IMR-90 (cell line): ENCODE results near the gene CDCA4. TPM values are rescaled to one million over a fixed set of nuclear protein-coding genes. Genes with fewer than 3 reads are reported as not detected.
A peak's percentile ranks its signal among the peaks of the same experiment; 100 is the strongest.

Experiments
- ATAC-seq: fragments of 200-7000 bp; cut with Tn5 transposase; 2 replicates; pipeline ENCODE4 v1.9.1; 2020; ENCODE audit warnings: low read depth, mild to moderate bottlenecking, moderate library complexity
- BruUV-seq: library from RNA; stranded (reverse); fragments of 400-500 nt; replicated peaks from 2 replicates; lab custom pipeline; 2021; lab: Mats Ljungman, UMichigan
- CTCF ChIA-PET: fragments of 300-600 bp; formaldehyde crosslinking; extraction: SDS; loops from one replicate; lab custom pipeline; 2021; ENCODE audit warnings: antibody characterized with exemption; lab: Yijun Ruan, JAX
- POLR2A ChIA-PET: fragments of 300-600 bp; sonication (Branson Sonifier 250); formaldehyde crosslinking; loops from one replicate; lab custom pipeline; 2022; ENCODE audit warnings: antibody characterized with exemption; ENCODE audit not compliant: unreplicated experiment; lab: Charles Lee
- DNase-seq: peaks from one replicate; pipeline ENCODE4 v3.0.0; 2013
- H2AFZ ChIP-seq: replicated peaks from 2 replicates; pipeline ENCODE3; 2013; ENCODE audit warnings: low read length, mild to moderate bottlenecking; ENCODE audit not compliant: poor library complexity
- H2AK5ac ChIP-seq: 2 replicates; pipeline ENCODE4 v1.6.1; 2013; ENCODE audit warnings: low read depth, low read length, inconsistent platforms
- H2AK9ac ChIP-seq: replicated peaks from 2 replicates; pipeline ENCODE3; 2013; ENCODE audit warnings: mild to moderate bottlenecking, low read depth, low read length, moderate library complexity; ENCODE audit not compliant: poor library complexity
- H2BK120ac ChIP-seq: 2 replicates; pipeline ENCODE4 v1.6.1; 2013; ENCODE audit warnings: low read depth, low read length, inconsistent platforms
- H2BK15ac ChIP-seq: 3 replicates; pipeline ENCODE4 v1.6.1; 2013; ENCODE audit warnings: low read depth, low read length, inconsistent platforms
- H2BK20ac ChIP-seq: 2 replicates; pipeline ENCODE4 v1.6.1; 2013; ENCODE audit warnings: low read depth, mild to moderate bottlenecking, inconsistent platforms, low read length, moderate library complexity
- H2BK5ac ChIP-seq: 2 replicates; pipeline ENCODE4 v1.6.1; 2013; ENCODE audit warnings: mild to moderate bottlenecking, low read depth, low read length, inconsistent platforms; ENCODE audit not compliant: poor library complexity, severe bottlenecking
- H3K14ac ChIP-seq: replicated peaks from 2 replicates; pipeline ENCODE4 v1.6.1; 2013; ENCODE audit warnings: low read depth, low read length, inconsistent platforms
- H3K18ac ChIP-seq: 2 replicates; pipeline ENCODE4 v1.6.1; 2013; ENCODE audit warnings: low read depth, low read length, control low read depth
- H3K23ac ChIP-seq: 2 replicates; pipeline ENCODE4 v1.6.1; 2013; ENCODE audit warnings: low read depth, low read length, inconsistent platforms
- H3K27ac ChIP-seq: 2 replicates; pipeline ENCODE4 v1.5.1; 2013; ENCODE audit warnings: mild to moderate bottlenecking, control low read depth, low read length; ENCODE audit not compliant: insufficient read depth
- H3K27me3 ChIP-seq: 2 replicates; pipeline ENCODE4 v1.6.1; 2013; ENCODE audit warnings: low read length; ENCODE audit not compliant: control insufficient read depth, insufficient read depth
- H3K36me3 ChIP-seq: 2 replicates; pipeline ENCODE4 v1.6.1; 2013; ENCODE audit warnings: low read length, mixed read lengths; ENCODE audit not compliant: control insufficient read depth, insufficient read depth
- H3K4ac ChIP-seq: 2 replicates; pipeline ENCODE4 v1.6.1; 2013; ENCODE audit warnings: low read depth, low read length, inconsistent platforms
- H3K4me1 ChIP-seq: 2 replicates; pipeline ENCODE4 v1.6.1; 2013; ENCODE audit warnings: low read length, mixed read lengths; ENCODE audit not compliant: control insufficient read depth, insufficient read depth
- H3K4me2 ChIP-seq: 2 replicates; pipeline ENCODE4 v1.6.1; 2013; ENCODE audit warnings: low read depth, mild to moderate bottlenecking, control low read depth, low read length, moderate library complexity
- H3K4me3 ChIP-seq: 2 replicates; pipeline ENCODE4 v1.5.1; 2013; ENCODE audit warnings: low read depth, mild to moderate bottlenecking, control low read depth, low read length, moderate library complexity; ENCODE audit not compliant: insufficient read depth
- H3K56ac ChIP-seq: 2 replicates; pipeline ENCODE4 v1.6.1; 2013; ENCODE audit warnings: low read length, inconsistent platforms; ENCODE audit not compliant: insufficient read depth; ENCODE audit errors: extremely low read depth
- H3K79me1 ChIP-seq, 2 experiments: 2 replicates each; pipeline ENCODE4 v1.6.1; 2013; ENCODE audit warnings: low read length in 2 of 2, inconsistent platforms in 1 of 2, low read depth in 1 of 2
- H3K9ac ChIP-seq: 2 replicates; pipeline ENCODE4 v1.6.1; 2013; ENCODE audit warnings: low read depth, low read length, control low read depth
- H3K9me1 ChIP-seq: 2 replicates; pipeline ENCODE4 v1.6.1; 2013; ENCODE audit warnings: low read length, inconsistent platforms; ENCODE audit not compliant: insufficient read depth
- H3K9me3 ChIP-seq: 2 replicates; pipeline ENCODE4 v1.6.1; 2013; ENCODE audit warnings: low read length; ENCODE audit not compliant: control insufficient read depth, insufficient read depth
- H4K20me1 ChIP-seq: 2 replicates; pipeline ENCODE4 v1.6.1; 2013; ENCODE audit warnings: low read length, inconsistent platforms; ENCODE audit not compliant: insufficient read depth
- H4K5ac ChIP-seq: 2 replicates; pipeline ENCODE4 v1.6.1; 2013; ENCODE audit warnings: mild to moderate bottlenecking, low read depth, low read length, control low read depth
- H4K8ac ChIP-seq, 2 experiments: 2 replicates each; pipeline ENCODE4 v1.6.1; 2013; ENCODE audit warnings: low read depth in 2 of 2, low read length in 2 of 2, control low read depth in 1 of 2, inconsistent platforms in 1 of 2
- H4K91ac ChIP-seq: 2 replicates; pipeline ENCODE4 v1.6.1; 2013; ENCODE audit warnings: low read depth, low read length, inconsistent platforms; ENCODE audit not compliant: insufficient read depth
- BHLHE40 ChIP-seq: fragments of 150-350 bp; IDR thresholded peaks from 2 replicates; pipeline ENCODE4 v1.6.1; 2016; ENCODE audit warnings: mild to moderate bottlenecking, low read depth, low read length
- CHD1 ChIP-seq: IDR thresholded peaks from 2 replicates; pipeline ENCODE4 v1.6.1; 2012; ENCODE audit warnings: low read depth, low read length, improper control_type of control experiment
- MAFK ChIP-seq: IDR thresholded peaks from 2 replicates; pipeline ENCODE4 v1.6.1; 2012; ENCODE audit warnings: low read depth, low read length, improper control_type of control experiment
- MXI1 ChIP-seq: IDR thresholded peaks from 2 replicates; pipeline ENCODE4 v1.6.1; 2012; ENCODE audit warnings: low read depth, mild to moderate bottlenecking, low read length, moderate library complexity, borderline replicate concordance
- RFX5 ChIP-seq: IDR thresholded peaks from 2 replicates; pipeline ENCODE4 v1.8.0; 2012; ENCODE audit warnings: low read depth, mild to moderate bottlenecking, low read length, moderate library complexity
- WGBS, 2 experiments: methylation state at CpG; one replicate each; pipeline versions ENCODE4 v1.1.5 to v1.1.7; 2013; ENCODE audit warnings: missing lambda C conversion rate in 2 of 2; ENCODE audit not compliant: insufficient read length in 1 of 2; ENCODE audit errors: extremely low coverage in 2 of 2; 5-methylcytosine and 5-hydroxymethylcytosine counted together
- dilution Hi-C: fragments of 300-500 bp; cut with HindIII; formaldehyde crosslinking; loops from one replicate; pipeline ENCODE4 v1.14.3; 2018; ENCODE audit warnings: low sequenced_read_pairs; ENCODE audit not compliant: unreplicated experiment
- in situ Hi-C: fragments of 300-500 bp; cut with MboI; formaldehyde crosslinking; loops from 3 replicates; pipeline ENCODE4 v1.14.3; 2019; ENCODE audit warnings: low sequenced_read_pairs, inconsistent platforms, mixed read lengths
- intact Hi-C: fragments of 100-400 bp; cut with micrococcal nuclease; formaldehyde crosslinking; loops from 2 replicates; pipeline ENCODE4 v1.10.0; 2022
- polyA plus RNA-seq, 3 experiments: library from polyadenylated mRNA; depleted of rRNA; stranded (reverse); fragments of >200 nt; gene quantifications; 2 replicates each; pipeline ENCODE4 v1.2.3, GENCODE V29; 2012; ENCODE audit warnings: low replicate concordance in 1 of 3
- total RNA-seq: library from RNA; depleted of rRNA; stranded (reverse); fragments of >200 nt; gene quantifications from 2 replicates; pipeline ENCODE4 v1.2.3, GENCODE V29; 2012

The CDCA4 gene
- total and polyA plus RNA-seq, 2 of the 4 experiments (the other 2 are of a cell fraction) = 17.7 to 18.6 TPM

DNA sequence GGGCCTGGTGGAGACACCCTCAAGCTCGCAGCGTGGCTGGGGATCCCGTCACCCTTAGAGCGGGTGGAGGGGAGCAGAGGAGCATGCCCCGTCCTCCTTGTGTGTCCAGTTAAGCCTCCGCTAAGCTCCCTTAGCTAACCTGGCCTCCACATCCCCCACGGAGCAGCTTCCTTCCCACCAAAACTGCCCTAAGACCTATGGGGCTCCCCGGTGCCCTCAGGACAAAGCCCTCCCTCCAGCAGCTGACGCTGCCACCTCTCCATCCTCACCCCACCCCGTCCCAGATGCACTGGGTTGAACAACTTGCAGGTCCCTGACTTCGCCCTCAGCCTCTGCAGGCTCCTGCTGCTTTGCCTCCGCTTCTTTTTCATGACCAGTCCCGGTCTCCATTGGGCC, 46.7 kb downstream of the CDCA4 start:
- H2BK120ac ChIP-seq = peak overlapping the region; percentile 65

More for the DNA sequence above, 46.7 kb downstream of the CDCA4 start:
- WGBS, 2 experiments = 60% methylated on average over 1 of the region's 13 CpGs; no CpG with 5 or more reads in 1 of the 2 experiments
- Histone ChIP-seq H3K27ac (peak overlapping the region; percentile 63), H2BK20ac (peak overlapping the region; percentile 11), H4K91ac (peak overlapping the region; percentile 62), H2BK5ac (peak overlapping the region; percentile 29), H2AK9ac (peak overlapping the region; percentile 52), H4K20me1 (0 out of 2 replicates have a peak, but pooled peaks cover 3% of the 10 kb centered on the region), H3K23ac (peak overlapping the region; percentile 63), H3K27me3 (no peaks in the 10 kb centered on the region), H3K14ac (peak overlapping the region; percentile 67; the same call in 1 of the 2 replicates), H3K4me2 (peak overlapping the region; percentile 81), H3K9me1 (peaks cover 11% of the 10 kb centered on the region), H3K18ac (peak overlapping the region; percentile 13; the same call in 1 of the 2 replicates), H3K4me3 (no peak overlapping the region), H3K9me3 (no peaks in the 10 kb centered on the region), H2AK5ac (peak overlapping the region; percentile 75), H3K4ac (peak overlapping the region; percentile 86), H2BK15ac (peak overlapping the region; percentile 77; the same call in 1 of the 3 replicates), H3K4me1 (peaks cover 37% of the 10 kb centered on the region), H4K8ac (peak overlapping the region; percentile 19 to 81), H4K5ac (peak overlapping the region; percentile 25), H3K79me1 (peaks cover 0 to 16% of the 10 kb centered on the region in 2 experiments; a peak in 1 of 4 replicates), H3K36me3 (no peaks in the 10 kb centered on the region), H3K9ac (peak overlapping the region; percentile 40; the same call in 1 of the 2 replicates), H3K56ac (no peak overlapping the region), H2AFZ (peak overlapping the region; percentile 71)
- CTCF ChIA-PET = interaction anchor here (0.5 to 4.1 kb wide), 4 partner anchors 64 to 72 kb away, joined by 3 to 21 read pairs (median 5); no protein-coding TSS in a partner anchor
- POLR2A ChIA-PET = no interaction called here
- ATAC-seq (no peak), DNase-seq (no peak)
- dilution Hi-C loops (no loop called here), intact Hi-C loops (loop anchor here (2.0 to 5.0 kb wide), 2 partner anchors 42 to 113 kb away; no protein-coding TSS in a partner anchor), in situ Hi-C loops (loop anchor here (5.0 kb wide), 2 partner anchors 37 to 73 kb away; no protein-coding TSS in a partner anchor)
- no peak for TF ChIP-seq MAFK
- TF ChIP-seq BHLHE40 = no peak
- no peak for TF ChIP-seq CHD1
- TF ChIP-seq RFX5 = no peak
- no peak for TF ChIP-seq MXI1
- BruUV-seq = no TSS peak
